Mucosa of descending colon (tissue), 3 donors: ENCODE data around the gene TUBB6. TPM values are rescaled to one million over a fixed set of nuclear protein-coding genes. Genes with fewer than 3 reads are reported as not detected.
A peak's percentile ranks its signal among the peaks of the same experiment; 100 is the strongest.

Experiments
- ATAC-seq: fragments of 200-7000 bp; cut with Tn5 transposase; one replicate; pipeline ENCODE4 v1.9.1; 2020; ENCODE audit warnings: mild to moderate bottlenecking, moderate library complexity
- DNase-seq, 3 donors: peaks; one replicate each; pipeline ENCODE4 v3.0.0-alpha.2; 2020
- H3K36me3 ChIP-seq: fragments of 200-600 bp; one replicate; pipeline ENCODE4 v1.8.0; 2021; ENCODE audit warnings: low read depth, mild to moderate bottlenecking
- H3K4me1 ChIP-seq: fragments of 200-600 bp; one replicate; pipeline ENCODE4 v1.8.0; 2021; ENCODE audit warnings: low read depth, mild to moderate bottlenecking
- H3K4me3 ChIP-seq: fragments of 200-600 bp; one replicate; pipeline ENCODE4 v1.8.0; 2021; ENCODE audit warnings: mild to moderate bottlenecking
- H3K9me3 ChIP-seq: fragments of 200-600 bp; one replicate; pipeline ENCODE4 v1.8.0; 2021; ENCODE audit warnings: mild to moderate bottlenecking
- CTCF ChIP-seq: fragments of 200-600 bp; IDR thresholded peaks from one replicate; pipeline ENCODE4 v1.8.0; 2022; ENCODE audit warnings: antibody characterized with exemption, mild to moderate bottlenecking
- intact Hi-C, 2 donors: fragments of 100-400 bp; cut with DNase I in 1 of 2; cut with micrococcal nuclease in 1 of 2; formaldehyde crosslinking; loops; one replicate each; pipeline versions ENCODE4 v1.11.0 to v1.11.1; 2022; cut with DNase I, micrococcal nuclease
- total RNA-seq, 3 donors: library from RNA; stranded (reverse); fragmentation: NEBNext Ultra II Directional in 2 of 3; extraction: Animal tissue kit (Norgen Biotek cat#: 25700) in 2 of 3; gene quantifications; one replicate each; pipeline versions ENCODE4 v1.2.1 to v1.2.4, GENCODE V29; 2021 to 2023
- donor health status: DM: no; HTN: no; CAD: no; lungs with moderate emphysema.
- donor health status: DM: no; HTN: no; CAD: no.
- donor health status: DM: no; HTN: yes; CAD: no.

Gene TUBB6
- total RNA-seq, 3 donors from 2014 or later: 9.2 to 116 (median 32.9) TPM

DNA sequence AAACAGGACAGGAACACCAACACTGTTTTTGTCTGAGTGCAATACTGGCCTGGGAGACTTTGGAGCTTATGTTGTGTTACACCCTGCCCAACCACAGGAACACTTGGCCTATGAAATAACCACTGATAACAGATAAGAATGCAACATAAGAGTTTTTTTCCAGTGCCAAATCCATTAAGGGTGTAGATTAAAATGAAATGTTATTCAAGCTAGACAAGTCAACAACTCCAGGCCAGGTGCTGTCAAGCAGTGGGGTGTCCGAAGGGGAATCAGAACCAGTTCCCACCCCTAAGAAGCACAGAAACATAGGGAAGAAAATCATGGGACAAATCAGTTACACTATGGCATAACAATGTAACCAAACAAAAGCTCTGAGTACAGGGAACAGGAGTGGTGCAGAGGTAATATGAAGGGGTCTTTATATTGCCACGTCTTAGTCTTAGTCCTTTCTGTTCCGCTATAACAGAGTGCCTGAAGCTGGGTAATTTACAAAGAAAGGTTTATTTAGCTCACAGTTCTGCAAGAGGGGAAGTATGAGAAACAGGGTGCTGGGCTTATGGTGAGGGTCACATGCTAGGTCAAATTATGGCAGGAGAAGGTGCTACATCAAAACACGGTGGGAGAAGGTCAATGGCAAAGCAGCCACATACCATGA is 65.2 kb downstream of the TUBB6 start:
- intact Hi-C loops: no loop called here
- peak in 1 of 3 donors; percentile 40 for DNase-seq
- no peak for TF ChIP-seq CTCF
- Histone ChIP-seq H3K9me3 (no peaks in the 10 kb centered on the region), H3K36me3 (no peaks in the 10 kb centered on the region), H3K4me1 (peaks cover 36% of the 10 kb centered on the region), H3K4me3 (no peak overlapping the region)
- ATAC-seq: no peak

DNA sequence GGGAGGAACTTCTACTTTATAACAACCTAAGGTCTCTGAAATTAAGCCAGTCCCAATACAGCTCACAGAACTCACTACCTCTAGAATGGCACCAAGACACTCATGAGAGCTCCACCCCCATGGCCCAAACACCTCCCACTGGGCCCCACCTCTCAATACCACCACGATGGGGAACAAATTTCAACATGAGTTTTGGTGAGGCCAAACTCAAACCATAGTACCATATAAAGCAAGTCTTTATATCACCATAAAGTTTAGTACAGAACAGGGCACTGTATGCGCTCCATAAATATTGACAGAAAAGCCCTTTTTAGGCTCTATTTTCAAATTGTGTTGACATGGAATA is 65.7 kb downstream of the TUBB6 start:
- Histone ChIP-seq H3K4me1 (peaks cover 36% of the 10 kb centered on the region), H3K9me3 (no peaks in the 10 kb centered on the region), H3K36me3 (no peaks in the 10 kb centered on the region), H3K4me3 (no peak overlapping the region)
- intact Hi-C loops: no loop called here
- DNase-seq: no peak
- ATAC-seq: no peak
- no peak for TF ChIP-seq CTCF

GRCh38 chr18:12374401-12374800 is 66.4 kb downstream of the TUBB6 start:
- no peak for DNase-seq
- peaks cover 36% of the 10 kb centered on the region for H3K4me1 ChIP-seq
- TF ChIP-seq CTCF: no peak
- no peak overlapping the region for H3K4me3 ChIP-seq
- no peak for ATAC-seq
- H3K9me3 ChIP-seq: no peaks in the 10 kb centered on the region
- intact Hi-C loops: no loop called here
- no peaks in the 10 kb centered on the region for H3K36me3 ChIP-seq

Other genes with a start within 250 kb of the TUBB6 start
- 1 to 10 TPM in 1 of 3 donors, under 1 TPM in 1, not detected in 1; 0.17 to 1.8 TPM for gene ANKRD62, start 214.4 kb upstream of the TUBB6 start, total RNA-seq
- under 1 TPM in 2 of 3 donors, not detected in 1; 0.58 to 0.98 TPM for gene CIDEA, start 53.9 kb upstream of the TUBB6 start, total RNA-seq
- 100 to 1,000 TPM in 1 of 3 donors, 10 to 100 TPM in 2; 68.5 to 104 (median 93.1) TPM for gene AFG3L2, start 69.0 kb downstream of the TUBB6 start, total RNA-seq
- gene PRELID3A, start 99.7 kb downstream of the TUBB6 start, total RNA-seq: 1 to 10 TPM; 2.8 to 8.0 (median 2.9) TPM